Stimulated activated CD4-positive, alpha-beta T cell treated with anti-CD3 and anti-CD28 coated beads, Interleukin-4, amount 100 ng/mL, for 48 hours (primary cell): ENCODE data around the gene MLXIPL.
A peak's percentile ranks its signal among the peaks of the same experiment; 100 is the strongest.
"Not testable (repeated sequence)": the region's sequence is repeated elsewhere in the genome, so short reads cannot be mapped to it uniquely, and the experiment has no call there.

ENCODE experiments used
- DNase-seq, 2 donors: peaks; one replicate each; pipeline ENCODE4 v3.0.0-alpha.2; 2020; ENCODE audit warnings: low read depth in 2 of 2

MLXIPL gene

DNA sequence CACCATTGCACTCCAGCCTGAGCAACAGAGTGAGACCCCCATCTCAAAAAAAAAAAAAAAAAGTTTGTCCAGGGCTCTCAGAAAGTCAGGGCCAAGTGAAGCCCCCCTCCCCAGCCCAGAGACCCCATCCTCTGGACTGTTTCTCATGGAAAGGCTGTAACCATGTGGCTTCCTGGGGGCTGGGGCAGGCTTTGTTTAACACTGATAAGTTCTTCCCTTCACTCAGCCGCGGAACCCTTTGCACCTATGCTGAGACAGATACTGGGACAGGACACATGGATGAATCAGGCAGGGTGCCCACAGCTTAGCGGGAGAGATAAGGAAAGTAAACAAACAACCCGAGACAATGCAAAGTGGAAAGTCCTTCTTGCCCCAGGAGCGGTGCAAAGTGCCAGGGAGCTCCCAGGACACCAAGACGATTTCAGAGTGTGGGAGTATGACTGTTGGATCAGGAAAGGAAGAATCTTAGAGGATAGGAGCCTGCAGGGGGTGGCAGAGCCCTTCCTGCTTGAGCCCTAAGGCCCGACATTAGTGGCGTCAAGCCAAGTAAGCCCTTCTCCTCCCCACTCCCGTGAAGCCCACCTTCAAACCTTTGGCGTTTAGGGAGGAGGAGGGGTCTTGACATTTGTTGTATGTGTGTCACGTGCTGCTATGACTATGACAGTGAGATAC, 11.6 kb downstream of the MLXIPL start:
- DNase-seq: no peak

DNA sequence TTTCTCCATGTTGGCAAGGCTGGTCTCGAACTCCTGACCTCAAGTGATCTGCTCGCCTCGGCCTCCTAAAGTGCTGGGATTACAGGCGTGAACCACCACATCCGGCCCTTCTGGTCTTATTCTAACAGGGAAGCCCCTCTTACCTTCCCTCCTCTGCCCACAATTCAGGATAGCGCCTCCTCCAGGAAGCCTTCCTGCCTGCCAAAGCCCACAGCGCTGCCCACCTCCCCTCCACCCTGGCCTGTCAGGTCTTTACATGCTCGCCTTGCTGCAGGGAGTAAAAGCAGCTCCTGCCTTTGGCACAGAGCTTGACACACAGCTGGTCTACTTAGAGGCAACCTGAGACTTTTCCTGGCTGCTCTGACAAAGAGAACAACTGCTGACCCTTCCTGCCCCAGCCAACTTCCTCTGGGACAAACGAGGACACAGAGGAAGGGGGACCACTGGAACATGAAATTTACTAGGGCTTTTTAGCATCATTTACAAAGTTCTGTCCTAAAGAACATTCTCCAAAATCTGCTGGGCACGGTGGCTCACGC, 13.2 kb downstream of the MLXIPL start:
- no peak for DNase-seq

DNA sequence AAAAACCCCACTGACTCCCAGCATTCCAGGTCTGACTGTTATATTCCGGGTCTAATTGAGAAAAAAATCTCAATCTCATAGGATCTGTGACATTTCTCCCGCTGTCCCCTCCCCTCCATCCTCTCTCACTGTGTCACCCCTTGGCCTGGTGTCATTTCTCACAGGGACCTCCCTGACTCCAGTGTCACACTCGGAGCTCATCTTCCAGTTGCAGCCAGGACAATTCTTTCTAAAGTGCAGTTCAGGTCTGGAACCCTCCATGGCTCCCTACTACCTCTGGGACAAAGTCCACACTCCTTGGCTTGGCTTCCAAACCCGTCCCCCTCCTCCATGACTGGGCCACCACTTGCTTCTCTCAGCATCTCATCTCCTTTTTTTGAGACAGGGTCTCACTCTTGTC, 14.2 kb downstream of the MLXIPL start:
- DNase-seq: no peak

DNA sequence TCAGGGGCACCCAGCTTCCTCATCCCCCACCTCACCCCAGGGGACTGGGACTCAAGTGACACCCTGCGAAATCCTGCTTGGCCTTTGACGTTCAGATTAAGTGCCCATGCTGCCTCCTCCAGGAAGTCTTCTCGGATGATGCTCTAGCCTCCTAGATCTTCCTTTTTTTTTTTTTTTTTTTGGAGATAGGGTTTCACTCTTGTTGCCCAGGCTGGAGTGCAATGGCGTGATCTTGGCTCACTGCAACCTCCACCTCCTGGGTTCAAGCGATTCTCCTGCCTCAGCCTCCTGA, 16.7 kb downstream of the MLXIPL start:
- DNase-seq: not testable (repeated sequence)

DNA sequence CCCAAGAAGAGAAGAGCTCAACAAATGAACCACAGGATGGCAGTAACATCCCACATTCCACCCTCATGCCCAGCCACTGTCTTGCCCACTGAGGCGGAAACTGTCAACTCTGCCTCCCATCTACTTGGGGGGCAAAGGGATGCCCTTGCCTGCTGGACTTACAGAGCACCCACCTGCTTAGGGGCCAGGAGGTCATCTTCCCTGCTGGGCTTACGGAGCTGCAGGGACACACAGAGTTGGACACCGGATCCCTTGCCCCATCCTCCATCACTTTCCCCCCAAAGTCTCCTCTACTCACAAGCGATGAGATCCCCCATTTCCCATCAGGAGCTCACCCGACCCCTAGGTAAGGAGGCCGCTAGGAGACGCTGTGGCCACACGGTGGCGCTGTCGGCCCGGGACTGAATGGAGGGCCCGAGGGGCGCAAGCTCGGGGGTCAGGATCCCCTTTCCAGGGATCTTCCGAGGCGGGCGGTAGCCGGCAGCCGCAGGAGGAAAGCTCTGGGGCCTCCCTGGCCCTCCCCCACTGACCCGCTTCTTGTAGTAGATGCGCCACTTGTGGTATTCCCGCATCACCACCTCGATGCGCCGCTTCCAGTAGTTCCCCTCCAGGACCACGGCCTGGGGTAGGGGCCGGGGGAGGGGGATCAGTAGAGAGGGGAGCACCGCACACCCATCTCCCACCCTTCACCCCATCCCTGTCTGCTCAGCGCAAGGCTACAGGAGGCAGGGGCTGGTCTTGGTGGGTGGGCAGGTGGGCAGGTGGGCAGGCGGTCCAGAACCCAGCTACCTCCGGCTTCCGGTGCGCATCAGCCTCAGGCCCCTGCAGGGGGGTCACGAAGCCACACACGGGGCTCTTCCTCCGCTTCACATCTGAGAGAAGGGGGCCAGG, 17.3 kb downstream of the MLXIPL start:
- DNase-seq: peak; percentile 43 to 70

DNA sequence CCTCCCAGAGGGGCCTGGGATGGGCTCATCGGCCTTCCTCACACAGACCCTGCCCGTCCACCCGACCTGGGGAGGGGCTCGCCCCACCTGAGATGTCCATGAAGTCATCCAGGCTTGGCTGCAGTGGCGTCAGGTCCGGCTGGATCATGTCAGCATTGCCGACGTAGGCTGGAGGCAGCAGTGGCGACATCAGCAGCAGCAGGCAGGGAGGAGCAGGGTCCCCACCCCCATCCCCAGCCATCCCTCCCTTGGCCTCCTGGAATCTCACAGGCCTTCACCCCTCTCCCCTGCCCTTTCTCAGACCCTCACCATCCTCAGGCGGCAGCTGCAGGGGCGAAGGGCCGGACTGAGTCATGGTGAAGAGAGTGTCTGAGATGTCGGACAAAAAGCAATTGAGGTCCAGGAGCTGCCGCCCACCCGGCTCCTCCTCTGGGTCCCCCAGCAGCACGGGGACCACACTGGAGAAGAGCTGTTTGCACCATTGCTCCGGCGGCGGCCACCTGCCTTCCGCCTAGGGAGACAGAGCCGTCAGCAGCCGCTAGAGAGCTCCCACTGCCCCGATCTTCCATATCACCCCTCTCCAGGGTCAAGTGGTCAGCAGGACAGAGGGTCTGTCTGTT, 18.6 kb downstream of the MLXIPL start:
- DNase-seq: no peak

DNA sequence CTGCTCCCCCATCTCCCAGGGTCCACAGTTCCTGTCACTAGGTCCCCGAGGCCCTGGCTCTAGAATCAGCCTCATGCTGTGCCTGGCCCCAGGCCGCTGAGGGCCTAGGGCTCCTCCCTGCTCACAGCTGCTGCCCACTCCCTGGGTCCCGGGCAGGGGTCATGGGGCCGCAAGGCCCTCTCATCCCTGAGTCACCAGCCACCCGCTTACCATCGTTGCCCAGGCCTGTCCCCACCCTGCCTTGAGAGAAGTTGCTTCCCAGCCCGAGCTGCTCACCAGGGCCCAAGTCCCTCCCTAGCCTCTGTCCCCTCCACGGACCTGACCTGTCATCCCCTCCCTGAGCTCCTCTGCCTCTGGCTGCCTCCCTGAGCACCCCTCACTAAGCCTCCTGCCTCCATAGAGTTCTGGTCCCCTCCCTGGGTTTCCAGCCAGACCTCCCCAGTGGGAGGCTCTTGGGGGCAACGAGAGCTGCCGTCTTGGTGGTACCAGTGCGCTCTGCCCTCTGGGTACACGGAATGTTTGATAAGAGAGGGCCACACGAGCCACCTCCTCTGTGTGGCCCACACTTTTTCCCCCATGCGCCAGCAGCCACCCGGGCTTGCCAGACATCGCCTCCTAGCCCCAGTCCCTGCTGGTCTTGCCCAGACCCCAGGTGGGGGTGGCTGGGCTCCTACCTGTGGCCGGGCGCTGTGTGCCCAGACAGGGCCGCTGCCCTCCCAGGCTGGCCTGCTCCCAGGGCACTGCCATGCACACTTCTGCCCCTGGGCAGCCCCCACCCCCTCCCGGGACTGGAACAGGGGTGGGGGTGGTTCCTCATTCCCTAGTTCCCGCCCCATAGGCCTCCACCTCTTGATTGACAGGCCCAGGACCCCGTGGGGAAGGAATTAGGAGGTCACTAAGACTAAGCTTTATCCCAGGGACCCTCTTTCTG, 21.3 kb downstream of the MLXIPL start:
- DNase-seq: no peak

DNA sequence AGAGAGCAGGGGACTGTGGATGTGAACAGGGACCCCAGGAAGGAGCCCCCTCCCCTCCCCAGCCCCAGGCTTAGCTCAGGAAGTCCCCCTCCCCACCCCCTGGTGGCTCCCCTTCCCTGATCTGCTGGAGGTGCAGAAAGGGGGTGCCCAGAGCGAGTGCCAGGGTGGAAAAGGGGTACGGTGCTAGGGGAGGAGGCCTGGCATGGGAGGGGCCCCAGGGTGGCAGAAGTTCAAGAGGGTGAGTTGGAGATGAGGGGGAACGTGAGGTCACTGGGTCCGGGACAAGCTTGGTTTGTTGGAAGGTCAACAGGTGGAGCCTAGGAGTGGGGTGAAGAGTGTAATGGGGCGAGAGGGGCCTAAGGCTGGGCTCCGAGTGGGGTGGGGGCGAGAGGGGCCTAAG, 24.4 kb downstream of the MLXIPL start:
- DNase-seq: no peak

DNA sequence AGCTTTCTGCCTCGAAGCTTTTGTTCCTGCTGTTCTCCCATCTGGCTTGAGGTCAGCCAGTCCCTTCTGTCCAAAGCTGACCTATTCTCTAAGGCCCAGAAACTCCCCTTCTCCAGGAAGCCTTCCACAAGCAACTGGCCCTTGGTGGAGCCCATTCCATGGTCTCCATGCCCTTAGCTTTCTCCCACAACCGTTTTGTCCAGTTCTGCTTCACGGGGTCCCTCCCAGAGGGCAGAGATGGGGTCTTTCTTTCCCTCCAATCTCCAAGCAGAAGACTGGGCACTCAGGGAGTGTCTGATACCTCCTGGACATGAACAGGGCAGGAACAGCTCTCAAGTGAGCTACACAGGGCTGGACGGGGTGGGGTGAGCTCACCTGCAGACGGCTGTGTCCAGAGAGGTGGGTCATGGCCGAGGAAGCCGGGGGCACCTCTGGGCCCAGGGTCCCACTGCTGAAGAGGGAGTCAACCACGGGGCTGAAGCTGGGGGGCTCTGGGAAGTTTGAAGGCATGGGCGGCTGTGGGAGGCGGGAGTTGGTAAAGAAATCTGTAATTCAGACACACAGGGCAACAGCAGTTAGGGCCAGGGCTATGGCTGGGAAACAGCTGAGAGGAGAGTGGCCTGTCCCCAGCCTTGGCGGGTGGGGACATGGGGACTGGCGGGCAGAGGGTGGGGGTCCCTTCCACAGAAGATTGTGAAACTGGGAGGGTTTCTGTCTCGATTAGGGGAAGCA, 25.0 kb downstream of the MLXIPL start:
- DNase-seq: no peak

DNA sequence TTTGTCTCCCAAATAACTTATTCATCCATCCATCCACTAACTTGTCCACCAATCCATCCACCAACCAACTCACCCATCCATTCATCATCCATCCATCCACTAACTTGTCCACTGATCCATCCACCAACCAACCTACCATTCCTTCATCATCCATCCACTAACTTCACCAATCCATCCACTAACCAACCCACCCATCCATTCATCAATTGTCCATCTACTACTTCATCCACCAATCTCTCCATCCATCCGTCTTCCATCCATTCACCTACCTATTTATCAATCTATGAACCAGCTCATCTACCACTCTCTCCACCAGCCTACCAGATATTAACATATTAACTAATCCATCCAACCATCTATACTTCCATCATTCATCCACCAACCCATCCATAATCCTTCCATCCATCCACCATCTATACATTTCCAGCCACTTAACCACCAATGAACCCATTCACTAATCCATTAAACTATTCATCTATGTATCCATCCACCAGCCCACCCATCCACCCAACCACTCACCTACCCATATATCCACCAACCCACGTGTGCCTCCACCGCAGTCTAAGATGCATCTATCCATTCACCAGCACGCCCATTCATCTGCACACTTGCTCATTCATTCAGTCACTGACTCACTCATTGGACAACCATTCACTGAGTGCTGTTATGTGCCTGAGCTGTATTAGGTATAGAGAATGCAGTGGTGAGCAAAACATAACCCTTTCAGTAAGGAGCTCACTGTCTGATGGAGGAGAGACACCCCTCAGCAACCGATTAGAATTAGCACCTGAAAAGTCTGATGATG, 26.1 kb downstream of the MLXIPL start:
- DNase-seq: no peak

DNA sequence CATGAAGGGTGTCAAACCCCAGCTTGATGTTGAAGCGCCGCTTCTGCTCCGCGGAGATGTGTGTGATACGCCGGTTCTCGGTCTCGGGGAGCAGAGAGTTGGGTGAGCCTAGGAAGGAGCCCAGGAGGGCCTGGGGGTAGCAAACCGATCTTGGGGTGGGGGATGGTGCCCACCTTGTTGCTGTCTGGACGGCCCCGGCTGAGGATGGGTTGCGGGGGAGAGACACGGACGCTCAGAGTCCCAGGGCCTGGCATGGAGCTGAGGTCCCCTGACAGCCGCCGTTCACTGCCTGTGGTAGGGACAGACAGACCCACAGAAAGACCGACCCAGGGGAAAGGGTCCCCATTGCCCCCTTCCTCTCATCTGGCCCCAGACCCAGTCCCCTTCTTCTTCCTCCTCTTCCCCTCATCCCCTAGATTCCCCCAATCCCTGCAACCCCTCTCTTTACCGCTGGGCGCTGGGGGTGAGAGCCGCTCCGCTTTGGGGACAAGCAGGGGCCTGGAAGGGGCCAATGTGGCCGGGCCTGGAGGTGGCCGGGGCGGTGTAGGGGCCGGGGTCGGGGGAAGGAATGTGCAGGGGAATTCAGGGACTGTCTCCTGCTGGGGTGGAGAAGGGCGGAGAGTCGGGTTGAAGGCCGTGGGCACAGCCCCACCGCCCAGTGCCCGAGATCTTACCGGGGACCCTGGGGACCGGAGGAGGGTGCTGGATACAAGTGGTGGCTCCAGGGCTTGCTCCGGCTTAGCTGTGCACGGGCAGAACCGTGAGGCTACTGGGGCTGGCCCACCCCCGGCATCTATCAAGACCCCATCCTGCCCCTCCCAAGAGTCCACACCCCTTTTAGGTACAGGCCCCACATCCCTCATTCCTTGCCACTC, 27.9 kb downstream of the MLXIPL start:
- no peak for DNase-seq

DNA sequence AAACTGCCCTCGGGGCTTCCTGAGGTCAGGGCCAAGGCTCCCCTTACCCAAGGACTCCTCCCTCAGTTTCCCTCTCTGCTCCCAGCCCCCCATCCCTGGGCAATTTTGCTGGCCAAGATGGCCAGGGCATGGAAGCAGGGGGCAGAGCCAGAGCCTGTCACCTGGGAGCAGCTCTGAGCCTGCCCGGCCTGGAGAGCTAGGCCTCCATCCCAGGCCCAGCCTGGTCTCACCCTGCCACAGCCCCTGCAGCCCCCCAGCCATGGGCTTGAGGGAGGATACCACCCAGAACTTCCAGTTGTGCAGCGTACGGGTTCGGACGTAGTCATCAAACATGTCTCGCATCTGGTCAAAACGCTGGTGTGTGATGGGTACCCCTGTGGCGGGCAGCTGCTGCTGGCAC, 29.0 kb downstream of the MLXIPL start:
- DNase-seq: no peak

DNA sequence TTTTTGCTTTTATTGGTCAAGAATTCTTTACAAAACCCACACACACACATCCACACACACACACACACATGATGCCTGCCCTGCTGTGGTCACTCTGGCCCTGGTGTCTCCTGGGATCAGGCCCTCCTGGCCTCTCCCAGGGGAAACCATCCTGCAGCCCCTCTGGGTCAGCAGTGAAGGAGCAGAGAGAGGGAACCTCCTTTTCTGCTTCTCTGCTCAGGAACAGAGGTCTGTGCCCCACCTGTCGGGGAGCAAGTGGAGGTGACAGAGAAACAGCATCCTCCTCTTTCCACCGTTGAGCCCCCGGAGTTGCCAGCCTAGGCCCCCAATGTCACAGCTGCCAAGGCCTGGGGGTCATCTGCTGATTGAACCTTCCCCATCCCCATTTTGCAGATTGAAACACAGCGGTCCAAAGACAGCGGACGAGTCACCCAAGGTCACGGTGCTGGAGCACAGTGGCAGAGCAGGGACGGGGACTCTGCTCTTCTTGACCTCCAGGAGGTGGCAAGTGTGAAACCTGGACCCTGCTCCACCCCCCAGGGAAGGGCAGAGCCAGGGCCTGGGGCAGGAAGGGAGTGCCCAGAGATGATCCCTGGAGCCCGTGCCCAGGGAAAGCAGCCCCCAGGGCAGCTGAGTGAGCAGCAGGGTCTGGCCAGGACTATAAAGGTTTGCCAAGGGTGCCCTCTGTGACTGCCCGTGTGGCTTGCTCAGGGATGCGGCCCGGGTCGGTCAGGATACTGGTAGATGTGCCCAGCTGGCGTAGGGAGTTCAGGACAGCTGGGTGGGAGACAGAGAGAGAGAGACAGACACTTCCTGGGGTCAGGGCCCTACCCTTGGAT, 30.9 kb downstream of the MLXIPL start:
- no peak for DNase-seq

DNA sequence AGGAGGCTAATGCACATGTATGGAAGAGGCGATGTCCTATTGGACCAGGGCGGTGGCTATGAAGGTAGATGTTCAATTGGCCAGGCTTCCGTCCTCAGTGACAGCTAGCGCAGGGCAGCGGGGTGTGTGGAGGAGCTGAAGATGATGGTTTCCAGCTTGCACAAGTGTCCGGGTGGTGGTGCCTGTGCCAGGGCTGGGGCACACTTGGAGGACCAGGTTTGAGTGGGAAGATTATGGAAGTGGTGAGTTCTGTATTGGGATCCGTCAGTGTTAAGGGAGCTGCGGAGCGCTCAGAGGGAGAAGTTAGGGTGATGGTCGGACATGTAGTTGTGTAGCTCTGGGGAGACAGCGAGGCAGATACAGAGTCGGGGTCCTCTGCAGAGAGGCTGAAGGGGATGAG, 37.4 kb downstream of the MLXIPL start:
- no peak for DNase-seq

DNA sequence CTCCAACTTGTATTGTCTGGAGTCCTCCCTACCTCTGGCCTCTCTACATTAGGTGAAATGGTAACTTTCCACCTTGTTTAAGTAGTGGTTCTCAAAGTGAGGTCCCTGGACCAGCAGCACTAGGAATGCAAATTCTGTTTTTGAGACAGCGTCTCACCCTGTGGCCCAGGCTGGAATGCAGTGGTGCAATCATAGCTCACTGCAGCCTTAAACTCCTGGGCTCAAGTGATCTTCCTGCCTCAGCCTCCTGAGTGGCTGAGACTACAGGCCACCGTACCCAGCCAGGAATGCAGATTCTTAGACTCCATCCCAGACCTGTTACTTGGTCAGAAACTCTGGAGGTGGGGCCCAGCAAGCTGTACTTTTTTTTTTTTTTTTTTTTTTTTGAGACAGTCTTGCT, 39.1 kb downstream of the MLXIPL start:
- DNase-seq: no peak

DNA sequence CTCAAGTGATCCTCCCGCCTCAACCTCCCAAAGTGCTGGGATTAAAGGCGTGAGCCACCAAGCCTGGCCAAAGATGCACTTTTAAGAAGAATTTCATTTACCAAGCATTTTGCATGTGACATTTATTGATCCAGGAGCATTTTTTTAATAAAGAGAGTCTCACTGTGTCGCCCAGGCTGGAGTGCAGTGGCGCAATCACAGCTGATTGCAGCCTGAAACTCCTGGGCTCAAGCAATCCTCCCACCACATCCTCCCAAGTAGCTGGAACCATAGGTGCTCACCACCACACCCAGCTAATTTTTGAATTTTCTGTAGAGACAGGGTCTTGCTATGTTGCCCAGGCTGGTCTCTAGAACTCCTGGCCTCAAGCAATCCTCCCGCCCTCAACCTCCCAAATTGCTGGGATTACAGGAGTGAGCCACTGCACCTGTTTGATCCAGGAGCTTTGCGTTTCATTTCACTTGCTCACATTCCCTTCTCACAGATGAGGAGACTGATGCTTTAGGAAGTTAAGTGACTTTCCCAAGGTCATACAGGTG, 41.6 kb downstream of the MLXIPL start:
- no peak for DNase-seq

DNA sequence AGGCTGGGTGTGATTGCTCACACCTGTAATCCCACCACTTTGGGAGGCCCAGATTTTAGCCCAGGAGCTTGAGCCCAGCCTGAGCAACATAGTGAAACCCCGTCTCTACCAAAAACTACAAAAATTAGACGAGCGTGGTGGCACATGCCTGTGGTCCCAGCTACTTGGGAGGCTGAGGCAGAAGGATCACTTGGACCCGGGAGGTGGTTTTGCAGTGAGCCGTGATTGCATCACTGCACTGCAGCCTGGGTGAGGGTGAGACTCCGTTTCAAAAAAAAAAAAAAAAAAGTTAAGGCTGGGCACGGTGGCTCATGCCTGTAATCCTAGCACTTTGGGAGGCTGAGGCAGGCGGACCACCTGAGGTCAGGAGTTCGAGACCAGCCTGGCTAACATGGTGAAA, 43.3 kb downstream of the MLXIPL start:
- not testable (repeated sequence) for DNase-seq
